Upper lobe of left lung (tissue), 6 donors: Measurements from ENCODE around the gene PHACTR1. TPM values are rescaled to one million over a fixed set of nuclear protein-coding genes. Genes with fewer than 3 reads are reported as not detected.
A peak's percentile ranks its signal among the peaks of the same experiment; 100 is the strongest.

Experiments
- ATAC-seq, 2 donors: fragments of 200-7000 bp; cut with Tn5 transposase; one replicate each; pipeline ENCODE4 v1.9.1; 2022; ENCODE audit warnings: mild to moderate bottlenecking in 2 of 2, moderate library complexity in 2 of 2; ENCODE audit not compliant: low FRiP score in 2 of 2
- DNase-seq, 2 donors: peaks; one replicate each; pipeline ENCODE4 v3.0.0-alpha.2; 2019 to 2020
- H3K27ac ChIP-seq, 4 donors: fragments of 200-600 bp; sonication (generic); one replicate each; pipeline ENCODE4 v1.5.1; 2016 to 2019
- H3K27me3 ChIP-seq, 4 donors: fragments of 200-600 bp; sonication (generic); one replicate each; pipeline ENCODE4 v1.5.1; 2017 to 2019
- H3K36me3 ChIP-seq, 4 donors: fragments of 200-600 bp; sonication (generic); one replicate each; pipeline ENCODE4 v1.5.1; 2016 to 2019
- H3K4me1 ChIP-seq, 4 donors: fragments of 200-600 bp; sonication (generic); one replicate each; pipeline ENCODE4 v1.5.1; 2018 to 2019
- H3K4me3 ChIP-seq, 4 donors: fragments of 200-600 bp; sonication (generic); one replicate each; pipeline ENCODE4 v1.5.1; 2017 to 2019; ENCODE audit warnings: mild to moderate bottlenecking in 2 of 4, moderate library complexity in 1 of 4
- H3K9me3 ChIP-seq, 4 donors: fragments of 200-600 bp; sonication (generic); one replicate each; pipeline ENCODE4 v1.5.1; 2018 to 2019
- EP300 ChIP-seq, 4 donors: sonication (generic); formaldehyde crosslinking; IDR thresholded peaks; one replicate each; pipeline ENCODE4 v1.5.1; 2017; ENCODE audit warnings: antibody characterized with exemption in 4 of 4, control low read depth in 2 of 4
- POLR2A ChIP-seq, 4 donors: fragments of 450-650 bp; IDR thresholded peaks; one replicate each; pipeline ENCODE4 v1.5.1; 2016 to 2017; ENCODE audit warnings: antibody characterized with exemption in 4 of 4, mild to moderate bottlenecking in 2 of 4
- POLR2AphosphoS5 ChIP-seq, 2 donors: sonication (generic); formaldehyde crosslinking; IDR thresholded peaks; one replicate each; pipeline ENCODE4 v1.5.1; 2017; ENCODE audit warnings: antibody characterized with exemption in 2 of 2
- WGBS, 2 donors: methylation state at CpG; one replicate each; pipeline ENCODE4 v1.1.5; 2017 to 2018; 5-methylcytosine and 5-hydroxymethylcytosine counted together
- total RNA-seq, 6 donors: library from RNA; depleted of rRNA in 4 of 6; stranded (reverse); fragments of >200 nt in 4 of 6; gene quantifications; one replicate each; pipeline versions ENCODE4 v1.1.0 to v1.2.1, GENCODE V29; 2016 to 2021
- TF ChIP-seq, protein P1 (sequence below), 6 experiments: fragments of 450-650 bp in 4 of 6; fragments of 200-600 bp in 2 of 6; sonication (generic) in 2 of 6; IDR thresholded peaks; one replicate each; pipeline ENCODE4 v1.5.1; 2016 to 2019; ENCODE audit warnings: antibody characterized with exemption in 6 of 6
- donor health status: DM: no; HTN: no; CAD: no; lungs with moderate emphysema.
- donor health status: DM: no; HTN: yes; CAD: no; lungs with severe emphysema.

Gene PHACTR1
- total RNA-seq, 6 donors from 2014 or later: 63.2 to 121 (median 90.9) TPM

GRCh38 chr6:12963567-12963966 is 247.0 kb downstream of the PHACTR1 start:
- TF ChIP-seq POLR2A (IDR thresholded peaks at IDR 0.05) (peak in 1 of 4 donors; percentile 9), EP300 (IDR thresholded peaks at IDR 0.05) (peak in 1 of 4 donors; percentile 30)
- TF ChIP-seq, protein P1, sequence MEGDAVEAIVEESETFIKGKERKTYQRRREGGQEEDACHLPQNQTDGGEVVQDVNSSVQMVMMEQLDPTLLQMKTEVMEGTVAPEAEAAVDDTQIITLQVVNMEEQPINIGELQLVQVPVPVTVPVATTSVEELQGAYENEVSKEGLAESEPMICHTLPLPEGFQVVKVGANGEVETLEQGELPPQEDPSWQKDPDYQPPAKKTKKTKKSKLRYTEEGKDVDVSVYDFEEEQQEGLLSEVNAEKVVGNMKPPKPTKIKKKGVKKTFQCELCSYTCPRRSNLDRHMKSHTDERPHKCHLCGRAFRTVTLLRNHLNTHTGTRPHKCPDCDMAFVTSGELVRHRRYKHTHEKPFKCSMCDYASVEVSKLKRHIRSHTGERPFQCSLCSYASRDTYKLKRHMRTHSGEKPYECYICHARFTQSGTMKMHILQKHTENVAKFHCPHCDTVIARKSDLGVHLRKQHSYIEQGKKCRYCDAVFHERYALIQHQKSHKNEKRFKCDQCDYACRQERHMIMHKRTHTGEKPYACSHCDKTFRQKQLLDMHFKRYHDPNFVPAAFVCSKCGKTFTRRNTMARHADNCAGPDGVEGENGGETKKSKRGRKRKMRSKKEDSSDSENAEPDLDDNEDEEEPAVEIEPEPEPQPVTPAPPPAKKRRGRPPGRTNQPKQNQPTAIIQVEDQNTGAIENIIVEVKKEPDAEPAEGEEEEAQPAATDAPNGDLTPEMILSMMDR (IDR thresholded peaks at IDR 0.05): no peak
- Histone ChIP-seq H3K27me3 (no peaks in the 10 kb centered on the region), H3K9me3 (no peaks in the 10 kb centered on the region), H3K4me1 (peaks cover 29 to 59% (median 37%) of the 10 kb centered on the region in 4 donors), H3K27ac (peak overlapping the region; percentile 55 to 80 (median 68)), H3K36me3 (no peaks in the 10 kb centered on the region), H3K4me3 (no peak overlapping the region)
- DNase-seq (peak in 1 of 2 donors; percentile 59), ATAC-seq (peak; percentile 44 to 56)
- WGBS, 2 donors: 34 to 38% methylated on average over 4 of the region's 4 CpGs

DNA sequence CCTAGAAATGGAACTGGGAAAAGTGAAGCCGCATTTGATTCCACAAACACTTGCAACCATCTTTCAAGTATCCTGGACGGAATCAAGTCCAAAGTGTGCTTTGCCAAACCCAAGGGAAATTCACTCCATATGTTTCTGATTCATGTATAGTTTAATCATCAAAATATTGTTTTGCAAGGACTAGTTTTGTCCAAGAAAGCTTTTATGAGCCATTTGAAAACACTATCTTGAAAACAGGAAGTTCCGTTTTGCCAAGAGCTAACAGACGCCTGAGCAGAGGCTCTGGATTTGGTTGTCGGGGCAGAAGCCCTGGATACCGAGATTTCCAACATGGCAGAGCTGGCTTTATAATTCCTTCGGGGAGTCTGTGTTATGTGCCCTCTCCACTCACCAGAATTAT is 251.1 kb downstream of the PHACTR1 start:
- peak overlapping the region in 2 of 4 donors; percentile 24 to 38 for H3K27ac ChIP-seq
- H3K4me3 ChIP-seq: no peak overlapping the region
- H3K9me3 ChIP-seq: no peaks in the 10 kb centered on the region
- H3K36me3 ChIP-seq: no peaks in the 10 kb centered on the region
- peaks cover 15 to 40% (median 25%) of the 10 kb centered on the region in 4 donors for H3K4me1 ChIP-seq
- 49 to 55% methylated on average over 7 of the region's 7 CpGs for WGBS, 2 donors
- DNase-seq: no peak
- TF ChIP-seq, protein P1 (IDR thresholded peaks at IDR 0.05): no peak
- TF ChIP-seq POLR2AphosphoS5 (IDR thresholded peaks at IDR 0.05) (no peak), EP300 (IDR thresholded peaks at IDR 0.05) (no peak), POLR2A (IDR thresholded peaks at IDR 0.05) (no peak)
- no peak for ATAC-seq
- no peaks in the 10 kb centered on the region for H3K27me3 ChIP-seq

GRCh38 chr6:12968290-12968689 is 251.7 kb downstream of the PHACTR1 start:
- H3K4me3 ChIP-seq: no peak overlapping the region
- H3K27me3 ChIP-seq: no peaks in the 10 kb centered on the region
- H3K9me3 ChIP-seq: no peaks in the 10 kb centered on the region
- H3K4me1 ChIP-seq: peaks cover 9 to 39% (median 21%) of the 10 kb centered on the region in 4 donors
- ATAC-seq: no peak
- no peaks in the 10 kb centered on the region for H3K36me3 ChIP-seq
- TF ChIP-seq, protein P1 (IDR thresholded peaks at IDR 0.05): no peak
- no peak for TF ChIP-seq POLR2A (IDR thresholded peaks at IDR 0.05)
- no peak for TF ChIP-seq POLR2AphosphoS5 (IDR thresholded peaks at IDR 0.05)
- peak in 1 of 4 donors; percentile 4 for TF ChIP-seq EP300 (IDR thresholded peaks at IDR 0.05)
- peak overlapping the region in 2 of 4 donors; percentile 9 to 46 for H3K27ac ChIP-seq
- peak in 1 of 2 donors; percentile 41 for DNase-seq
- 52 to 53% methylated on average over 4 of the region's 4 CpGs for WGBS, 2 donors

GRCh38 chr6:12968839-12969558 is 252.4 kb downstream of the PHACTR1 start:
- peak in 1 of 2 donors; percentile 44 for ATAC-seq

DNA sequence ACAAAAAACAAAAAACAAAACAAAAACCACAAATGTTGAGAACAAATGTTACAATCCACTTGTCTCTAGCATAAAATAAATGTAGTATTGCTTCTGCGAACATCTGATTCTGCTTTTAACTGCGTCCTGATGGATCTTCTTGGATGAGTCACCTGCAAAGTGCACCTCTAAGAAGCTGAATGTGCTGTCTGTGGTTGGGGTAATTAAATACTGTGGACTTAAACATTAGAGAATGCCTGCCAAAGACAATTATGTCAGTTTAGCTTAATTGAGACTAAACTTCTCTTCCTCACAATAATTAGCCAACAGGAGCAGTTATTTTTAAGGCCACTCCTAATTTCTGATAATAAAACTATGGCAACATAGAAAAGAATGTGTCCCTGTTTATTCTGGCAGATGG is 253.4 kb downstream of the PHACTR1 start:
- ATAC-seq: no peak
- no peak for TF ChIP-seq EP300 (IDR thresholded peaks at IDR 0.05)
- TF ChIP-seq POLR2AphosphoS5 (IDR thresholded peaks at IDR 0.05): no peak
- TF ChIP-seq, protein P1 (IDR thresholded peaks at IDR 0.05): no peak
- no peak for TF ChIP-seq POLR2A (IDR thresholded peaks at IDR 0.05)
- H3K27ac ChIP-seq: peak overlapping the region in 1 of 4 donors; percentile 39
- no peaks in the 10 kb centered on the region for H3K9me3 ChIP-seq
- H3K4me1 ChIP-seq: peaks cover 0 to 31% (median 12%) of the 10 kb centered on the region in 4 donors
- no peak overlapping the region for H3K4me3 ChIP-seq
- WGBS, 2 donors: 91 to 96% methylated on average over 2 of the region's 2 CpGs
- no peaks in the 10 kb centered on the region for H3K27me3 ChIP-seq
- DNase-seq: no peak
- H3K36me3 ChIP-seq: no peaks in the 10 kb centered on the region

More at GRCh38 chr6:12968839-12969558, 252.4 kb downstream of the PHACTR1 start:
- no peaks in the 10 kb centered on the region for H3K9me3 ChIP-seq
- TF ChIP-seq EP300 (IDR thresholded peaks at IDR 0.05) (peak in 1 of 4 donors; percentile 44), POLR2AphosphoS5 (IDR thresholded peaks at IDR 0.05) (no peak)
- H3K27ac ChIP-seq: peak overlapping the region in 2 of 4 donors; percentile 39 to 46
- no peak overlapping the region for H3K4me3 ChIP-seq
- peak in 1 of 2 donors; percentile 27 for DNase-seq
- no peaks in the 10 kb centered on the region for H3K27me3 ChIP-seq
- H3K4me1 ChIP-seq: peaks cover 4 to 37% (median 17%) of the 10 kb centered on the region in 4 donors
- WGBS, 2 donors: 56 to 68% methylated on average over 5 of the region's 5 CpGs
- H3K36me3 ChIP-seq: no peaks in the 10 kb centered on the region
